GM19372 (cell line): ENCODE measurements around the gene COA7.

ENCODE experiments used
- ATAC-seq: cut with Tn5 transposase; IDR thresholded peaks from one replicate; pipeline ENCODE4 v1.9.1; 2021; ENCODE audit warnings: mild to moderate bottlenecking, low read depth, moderate library complexity; ENCODE audit not compliant: unreplicated experiment

Gene COA7

DNA sequence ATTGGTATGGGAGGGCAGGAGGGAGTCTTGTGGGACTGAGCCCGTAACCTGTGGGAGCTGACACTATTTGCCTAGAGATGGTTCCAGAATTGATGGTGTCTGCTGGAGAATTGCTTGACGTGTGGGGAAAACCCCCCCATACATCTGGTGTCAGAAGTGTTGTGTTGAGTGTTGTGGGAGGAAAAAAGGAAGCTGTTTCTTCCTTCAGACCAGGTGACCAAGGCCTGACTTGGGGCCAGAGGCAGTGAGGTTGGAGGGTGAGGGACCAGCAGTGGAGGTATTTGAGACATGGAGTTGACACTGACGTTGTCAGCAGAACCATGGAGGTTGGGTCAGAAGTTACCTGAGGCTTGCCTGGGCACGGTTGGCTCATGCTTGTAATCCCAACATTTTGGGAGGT lies 56.8 kb downstream of the COA7 start:
- no peak for ATAC-seq

DNA sequence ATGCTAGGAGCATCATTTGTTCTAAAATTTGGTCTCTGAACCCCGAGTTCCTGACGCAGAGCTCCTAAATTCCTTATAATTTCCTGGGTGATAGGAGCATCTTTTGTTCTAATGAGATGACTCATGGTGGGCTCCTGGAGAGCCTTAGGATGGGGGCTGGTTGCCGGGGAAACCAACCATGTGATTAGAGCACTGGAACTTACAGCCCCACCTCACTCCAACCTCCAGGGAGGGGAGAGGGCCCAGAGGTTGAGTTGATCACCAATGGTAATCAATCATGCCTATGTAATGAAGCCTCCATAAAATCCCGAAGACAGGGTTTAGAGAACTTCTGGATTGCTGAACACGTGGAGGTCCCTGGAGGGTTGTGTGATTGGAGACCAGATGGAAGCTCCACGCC lies 57.5 kb downstream of the COA7 start:
- no peak for ATAC-seq

DNA sequence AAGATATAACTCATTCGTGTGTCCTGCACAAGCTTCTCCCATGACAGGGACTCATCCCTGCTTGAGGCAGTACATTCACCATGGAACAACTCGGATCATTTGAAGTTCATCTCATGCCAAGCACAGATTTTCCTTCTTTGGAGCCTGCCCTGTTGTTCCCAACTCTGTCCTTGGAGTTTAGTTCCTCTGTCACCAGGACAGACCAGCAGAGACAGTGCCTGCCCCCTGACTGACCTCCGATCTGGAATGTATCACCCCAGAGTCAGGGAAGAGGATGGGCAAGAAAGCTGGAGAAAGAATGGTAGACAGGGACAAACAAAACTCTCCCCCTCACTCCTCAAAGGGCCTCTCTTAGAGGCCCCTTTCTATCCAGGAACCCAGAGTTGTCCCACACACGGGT lies 60.2 kb downstream of the COA7 start:
- no peak for ATAC-seq

DNA sequence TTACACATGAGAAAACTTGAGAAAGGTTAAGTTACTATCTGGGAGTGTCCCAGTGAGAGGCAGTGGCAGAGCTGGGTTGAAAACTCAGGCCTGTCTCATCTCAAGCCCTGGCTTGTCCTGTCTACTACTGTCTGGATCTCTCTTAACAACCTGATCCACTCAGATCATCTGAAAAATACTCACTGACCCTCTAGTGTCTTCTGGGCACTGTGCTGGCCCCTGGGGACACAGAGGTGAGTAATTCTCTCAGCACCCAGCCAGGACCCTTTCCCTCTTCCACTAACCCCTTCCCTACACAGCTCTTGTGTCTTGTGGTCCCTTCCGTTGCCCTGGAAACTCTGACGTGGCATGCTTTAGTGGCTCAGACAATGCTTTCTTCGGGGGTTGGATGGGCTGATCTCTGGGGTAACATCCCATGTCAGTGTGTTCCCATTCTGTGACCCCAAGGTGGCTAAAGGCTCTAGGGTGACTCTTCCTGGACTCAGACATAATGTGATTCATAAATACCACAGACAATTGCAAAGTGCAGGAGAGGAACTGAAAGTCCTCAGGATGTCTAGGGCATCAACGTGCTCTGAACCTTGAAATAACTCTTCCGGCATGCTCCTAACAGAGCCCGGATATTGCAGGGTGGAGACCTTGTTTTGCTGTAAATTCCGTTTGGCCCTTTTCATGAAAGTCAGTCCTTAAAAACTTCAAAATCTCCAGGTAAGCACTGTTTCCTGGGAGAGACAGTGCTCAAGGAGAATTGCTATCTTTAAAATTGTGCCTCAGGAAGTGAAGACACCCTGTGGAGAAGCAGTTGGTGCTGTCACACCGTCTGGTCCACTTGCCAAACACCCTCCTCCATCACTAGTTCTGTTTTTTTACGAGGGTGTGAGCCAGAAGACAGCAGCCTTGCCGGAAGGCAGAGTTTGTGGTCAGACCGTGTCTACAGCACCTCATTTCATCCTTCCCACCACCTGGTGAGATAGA lies 61.1 kb downstream of the COA7 start:
- ATAC-seq = peak; percentile 64

DNA sequence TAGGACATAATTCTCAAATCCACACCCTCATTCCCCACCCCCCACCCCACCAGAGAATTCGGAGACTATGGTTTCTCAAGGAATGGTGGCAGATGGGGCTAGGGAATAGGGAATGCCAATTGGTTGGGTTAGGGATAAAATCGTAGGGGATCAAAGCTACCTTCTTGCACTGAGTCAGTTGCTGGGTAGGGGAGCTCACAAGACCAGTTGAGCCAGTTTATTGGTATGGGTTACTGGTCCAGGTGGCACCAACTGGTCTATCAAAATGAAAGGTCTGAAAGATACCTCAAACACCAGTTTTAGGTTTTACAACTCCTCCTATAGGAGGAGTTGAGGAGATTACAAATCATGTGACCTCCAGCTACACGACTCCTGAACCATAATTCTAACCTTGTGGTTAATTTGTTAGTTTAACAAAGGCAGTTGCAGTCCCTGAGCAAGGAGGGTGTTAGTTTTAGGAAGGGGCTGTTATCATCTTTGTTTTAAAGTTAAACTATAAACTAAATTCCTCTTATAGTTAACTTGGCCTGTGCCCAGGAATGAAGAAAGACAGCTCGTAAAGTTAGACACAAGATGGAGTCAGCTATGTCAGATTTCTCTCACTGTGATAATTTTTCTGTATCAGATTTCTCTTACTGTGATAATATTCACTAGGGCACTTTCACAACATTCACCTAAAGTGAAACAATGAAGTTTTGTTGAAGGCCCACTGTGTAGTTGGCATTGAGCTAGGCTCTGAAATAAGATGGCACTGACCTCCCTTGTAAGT lies 62.6 kb downstream of the COA7 start:
- no peak for ATAC-seq
